Lung (tissue), 13 donors: ENCODE data around the gene DIPK1B. TPM values are rescaled to one million over a fixed set of nuclear protein-coding genes. Genes with fewer than 3 reads are reported as not detected.
A peak's percentile ranks its signal among the peaks of the same experiment; 100 is the strongest.

Experiments
- ATAC-seq: fragments of 200-7000 bp; cut with Tn5 transposase; one replicate; pipeline ENCODE4 v1.9.1; 2020; ENCODE audit warnings: moderate number of reproducible peaks; ENCODE audit not compliant: insufficient read depth, low FRiP score
- DNase-seq, 3 donors: peaks; one replicate each; pipeline ENCODE4 v3.0.0-alpha.2; 2013 to 2017
- H3K27ac ChIP-seq, 2 donors: one replicate each; pipeline ENCODE4 v1.5.1; 2013; ENCODE audit warnings: mild to moderate bottlenecking in 2 of 2, moderate library complexity in 2 of 2, control low read depth in 1 of 2, inconsistent platforms in 1 of 2, low read depth in 1 of 2, low read length in 1 of 2
- H3K27me3 ChIP-seq, 3 donors: one replicate each; pipeline ENCODE4 v1.5.1; 2013; ENCODE audit warnings: low read length in 2 of 3; ENCODE audit not compliant: control insufficient read depth in 3 of 3, insufficient read depth in 3 of 3
- H3K36me3 ChIP-seq, 4 donors: one replicate each; pipeline ENCODE4 v1.5.1; 2013; ENCODE audit warnings: low read length in 4 of 4, mild to moderate bottlenecking in 1 of 4, moderate library complexity in 1 of 4; ENCODE audit not compliant: control insufficient read depth in 4 of 4, insufficient read depth in 4 of 4
- H3K4me1 ChIP-seq, 5 donors: one replicate each; pipeline ENCODE4 v1.5.1; 2013; ENCODE audit warnings: low read length in 5 of 5, mild to moderate bottlenecking in 2 of 5, moderate library complexity in 1 of 5; ENCODE audit not compliant: control insufficient read depth in 5 of 5, insufficient read depth in 5 of 5
- H3K4me3 ChIP-seq: one replicate; pipeline ENCODE4 v1.5.1; 2013; ENCODE audit warnings: mild to moderate bottlenecking, control low read depth, moderate library complexity
- H3K9ac ChIP-seq, 2 donors: one replicate each; pipeline ENCODE4 v1.5.1; 2013; ENCODE audit warnings: low read length in 2 of 2, control low read depth in 1 of 2; ENCODE audit not compliant: insufficient read depth in 1 of 2
- H3K9me3 ChIP-seq, 4 donors: one replicate each; pipeline ENCODE4 v1.5.1; 2013; ENCODE audit warnings: low read length in 3 of 4, mild to moderate bottlenecking in 1 of 4, moderate library complexity in 1 of 4; ENCODE audit not compliant: control insufficient read depth in 4 of 4, insufficient read depth in 3 of 4
- CTCF ChIP-seq: IDR thresholded peaks from 2 replicates; pipeline ENCODE4 v1.5.1; 2012; ENCODE audit warnings: mild to moderate bottlenecking; ENCODE audit errors: control extremely low read depth, extremely low read depth
- WGBS, 2 donors: extraction: QIAGEN DNeasy Blood & Tissue Kit; methylation state at CpG; one replicate each; pipeline ENCODE4 v1.1.7; 2013; 5-methylcytosine and 5-hydroxymethylcytosine counted together
- polyA plus RNA-seq, 2 donors: library from polyadenylated mRNA; stranded (reverse); fragments of 200-250 nt; gene quantifications; one replicate each; pipeline ENCODE4 v1.2.1, GENCODE V29; 2013
- small RNA-seq: library from RNA; depleted of rRNA; stranded (forward); fragments of <200 nt; gene quantifications from one replicate; pipeline ENCODE3, GENCODE V24; 2014; ENCODE audit warnings: low replicate concordance
- total RNA-seq, 2 donors: library from RNA; depleted of rRNA in 1 of 2; stranded (reverse); fragments of >200 nt in 1 of 2; gene quantifications; one replicate each; pipeline ENCODE4 v1.2.1, GENCODE V29; 2014 to 2021
- donor health status: control.
- donor health status: control.
- donor health status: Bipolar disorder and iron deficiency.
- donor health status: healthy.
- donor health status: DM: yes; HTN: yes; CAD: no.

Gene DIPK1B
- total and polyA plus RNA-seq, 4 donors: 12.5 to 26.7 (median 13.9) TPM

GRCh38 chr9:136769710-136770191 is 57.4 kb downstream of the DIPK1B start:
- Histone ChIP-seq H3K27me3 (peaks cover 0 to 3% (median 0%) of the 10 kb centered on the region in 3 donors), H3K36me3 (no peaks in the 10 kb centered on the region), H3K9ac (no peak overlapping the region), H3K4me3 (no peak overlapping the region), H3K4me1 (peaks cover 0 to 2% (median 0%) of the 10 kb centered on the region in 5 donors), H3K9me3 (peaks cover 0 to 7% (median 2%) of the 10 kb centered on the region in 4 donors), H3K27ac (no peak overlapping the region)
- no peak for TF ChIP-seq CTCF
- WGBS, 2 donors: 8 to 12% methylated on average over 14 to 16 of the region's 16 CpGs
- DNase-seq: peak in 1 of 3 donors; percentile 32
- no peak for ATAC-seq

GRCh38 chr9:136771907-136772415 is 59.6 kb downstream of the DIPK1B start:
- H3K27ac ChIP-seq: no peak overlapping the region
- peaks cover 0 to 2% (median 0%) of the 10 kb centered on the region in 5 donors for H3K4me1 ChIP-seq
- ATAC-seq: no peak
- no peaks in the 10 kb centered on the region for H3K36me3 ChIP-seq
- no peak overlapping the region for H3K4me3 ChIP-seq
- peaks cover 0 to 7% (median 2%) of the 10 kb centered on the region in 4 donors for H3K9me3 ChIP-seq
- H3K9ac ChIP-seq: no peak overlapping the region
- DNase-seq: no peak
- 71 to 85% methylated on average over 3 of the region's 3 CpGs for WGBS, 2 donors
- TF ChIP-seq CTCF: no peak
- H3K27me3 ChIP-seq: peaks cover 0 to 3% (median 0%) of the 10 kb centered on the region in 3 donors

GRCh38 chr9:136773386-136774044 is 61.1 kb downstream of the DIPK1B start:
- no peak overlapping the region for H3K9ac ChIP-seq
- H3K27me3 ChIP-seq: no peaks in the 10 kb centered on the region
- H3K9me3 ChIP-seq: peaks cover 0 to 7% (median 2%) of the 10 kb centered on the region in 4 donors
- peaks cover 0 to 2% (median 0%) of the 10 kb centered on the region in 5 donors for H3K4me1 ChIP-seq
- DNase-seq: no peak
- TF ChIP-seq CTCF: no peak
- H3K4me3 ChIP-seq: no peak overlapping the region
- no peaks in the 10 kb centered on the region for H3K36me3 ChIP-seq
- H3K27ac ChIP-seq: no peak overlapping the region
- no peak for ATAC-seq
- 76 to 78% methylated on average over 7 of the region's 7 CpGs for WGBS, 2 donors

Small RNAs within 50 kb of the gene (small RNA-seq; reads per million reads assigned to genes)
- gene MIR126 (5,676 reads per million, percentile 100 among the genes with 10 or more reads in this experiment), gene MIR6722 (not detected)

Other genes starting within 250 kb of the DIPK1B start
- gene SEC16A, start 229.5 kb upstream of the DIPK1B start, total RNA-seq: 10 to 100 TPM; 44.3 to 78.8 TPM
- gene SEC16A, start 229.5 kb upstream of the DIPK1B start, polyA plus RNA-seq: 10 to 100 TPM; 44.2 to 49.1 TPM
- gene NOTCH1, start 166.5 kb upstream of the DIPK1B start, total RNA-seq: 100 to 1,000 TPM in 1 of 2 donors, 10 to 100 TPM in 1; 64.3 to 101 TPM
- gene NOTCH1, start 166.5 kb upstream of the DIPK1B start, polyA plus RNA-seq: 10 to 100 TPM; 23.9 to 24.7 TPM
- 100 to 1,000 TPM; 128 to 177 TPM for gene EGFL7, start 49.7 kb upstream of the DIPK1B start, total RNA-seq
- gene EGFL7, start 49.7 kb upstream of the DIPK1B start, polyA plus RNA-seq: 100 to 1,000 TPM; 275 to 379 TPM
- 100 to 1,000 TPM in 1 of 2 donors, 10 to 100 TPM in 1; 81.7 to 184 TPM for gene AGPAT2, start 25.1 kb upstream of the DIPK1B start, total RNA-seq
- 100 to 1,000 TPM; 169 to 277 TPM for gene AGPAT2, start 25.1 kb upstream of the DIPK1B start, polyA plus RNA-seq
- 1 to 10 TPM in 1 of 2 donors, not detected in 1; 4.7 TPM for gene LCN10, start 30.4 kb downstream of the DIPK1B start, total RNA-seq
- gene LCN10, start 30.4 kb downstream of the DIPK1B start, polyA plus RNA-seq: 1 to 10 TPM in 1 of 2 donors, under 1 TPM in 1; 0.72 to 6.4 TPM
- 1 to 10 TPM in 1 of 2 donors, not detected in 1; 8.6 TPM for gene LCN6, start 36.0 kb downstream of the DIPK1B start, total RNA-seq
- 10 to 100 TPM in 1 of 2 donors, 1 to 10 TPM in 1; 1.4 to 12.3 TPM for gene LCN6, start 36.0 kb downstream of the DIPK1B start, polyA plus RNA-seq
- under 1 TPM in 1 of 2 donors, not detected in 1; 0.11 TPM for gene LCN8, start 45.7 kb downstream of the DIPK1B start, total RNA-seq
- not detected for gene LCN8, start 45.7 kb downstream of the DIPK1B start, polyA plus RNA-seq
- not detected for gene LCN15, start 51.9 kb downstream of the DIPK1B start, total RNA-seq
- gene LCN15, start 51.9 kb downstream of the DIPK1B start, polyA plus RNA-seq: under 1 TPM in 1 of 2 donors, not detected in 1; 0.16 TPM
- 10 to 100 TPM; 56.5 to 94.1 TPM for gene TMEM141, start 78.8 kb downstream of the DIPK1B start, total RNA-seq
- gene TMEM141, start 78.8 kb downstream of the DIPK1B start, polyA plus RNA-seq: 100 to 1,000 TPM; 132 to 177 TPM
- 1 to 10 TPM; 1.6 to 4.6 TPM for gene CCDC183, start 83.8 kb downstream of the DIPK1B start, total RNA-seq
- 1 to 10 TPM in 1 of 2 donors, under 1 TPM in 1; 0.38 to 2.8 TPM for gene CCDC183, start 83.8 kb downstream of the DIPK1B start, polyA plus RNA-seq
- 10 to 100 TPM; 36.4 to 87.8 TPM for gene RABL6, start 95.4 kb downstream of the DIPK1B start, total RNA-seq
- 10 to 100 TPM; 53.7 to 70.8 TPM for gene RABL6, start 95.4 kb downstream of the DIPK1B start, polyA plus RNA-seq
- 1 to 10 TPM; 1.6 to 4.3 TPM for gene AJM1, start 129.9 kb downstream of the DIPK1B start, total RNA-seq
- 1 to 10 TPM; 1.1 to 1.3 TPM for gene AJM1, start 129.9 kb downstream of the DIPK1B start, polyA plus RNA-seq
- gene PHPT1, start 136.8 kb downstream of the DIPK1B start, total RNA-seq: 100 to 1,000 TPM in 1 of 2 donors, 10 to 100 TPM in 1; 75.0 to 124 TPM
- gene PHPT1, start 136.8 kb downstream of the DIPK1B start, polyA plus RNA-seq: 100 to 1,000 TPM; 110 to 195 TPM
- 10 to 100 TPM in 1 of 2 donors, 1 to 10 TPM in 1; 5.6 to 13.2 TPM for gene MAMDC4, start 139.8 kb downstream of the DIPK1B start, total RNA-seq
- 1 to 10 TPM; 7.0 to 7.3 TPM for gene MAMDC4, start 139.8 kb downstream of the DIPK1B start, polyA plus RNA-seq
- gene EDF1, start 153.7 kb downstream of the DIPK1B start, total RNA-seq: 100 to 1,000 TPM; 283 to 298 TPM
- gene EDF1, start 153.7 kb downstream of the DIPK1B start, polyA plus RNA-seq: 100 to 1,000 TPM; 308 to 670 TPM
- 10 to 100 TPM; 17.2 to 19.1 TPM for gene TRAF2, start 173.9 kb downstream of the DIPK1B start, total RNA-seq
- 10 to 100 TPM; 11.3 to 13.2 TPM for gene TRAF2, start 173.9 kb downstream of the DIPK1B start, polyA plus RNA-seq
- gene FBXW5, start 232.2 kb downstream of the DIPK1B start, total RNA-seq: 100 to 1,000 TPM in 1 of 2 donors, 10 to 100 TPM in 1; 56.6 to 118 TPM
- 100 to 1,000 TPM in 1 of 2 donors, 10 to 100 TPM in 1; 89.1 to 109 TPM for gene FBXW5, start 232.2 kb downstream of the DIPK1B start, polyA plus RNA-seq
- 1 to 10 TPM in 1 of 2 donors, not detected in 1; 2.1 TPM for gene C8G, start 232.7 kb downstream of the DIPK1B start, total RNA-seq
- gene C8G, start 232.7 kb downstream of the DIPK1B start, polyA plus RNA-seq: 1 to 10 TPM in 1 of 2 donors, under 1 TPM in 1; 0.90 to 1.4 TPM
- 1 to 10 TPM; 4.1 to 6.3 TPM for gene LCN12, start 239.7 kb downstream of the DIPK1B start, total RNA-seq
- gene LCN12, start 239.7 kb downstream of the DIPK1B start, polyA plus RNA-seq: 1 to 10 TPM in 1 of 2 donors, under 1 TPM in 1; 0.35 to 2.4 TPM